ENCODE results near the gene IFITM10.
"Not testable (repeated sequence)": the region's sequence is repeated elsewhere in the genome, so short reads cannot be mapped to it uniquely, and the experiment has no call there.

IFITM10 gene

GRCh38 chr11:1778141-1778911 lies 27.9 kb upstream of the IFITM10 start:
- no peak for DNase-seq

GRCh38 chr11:1777737-1778136 lies 27.3 kb upstream of the IFITM10 start:
- DNase-seq, result no peak

GRCh38 chr11:1776944-1777715 lies 26.7 kb upstream of the IFITM10 start:
- no peak for DNase-seq

- DNase-seq, result no peak
Measured at GRCh38 chr11:1776331-1776851, 26.0 kb upstream of the IFITM10 start.

GRCh38 chr11:1774886-1775285 lies 24.5 kb upstream of the IFITM10 start:
- no peak for DNase-seq

GRCh38 chr11:1773994-1774550 lies 23.7 kb upstream of the IFITM10 start:
- no peak for DNase-seq

GRCh38 chr11:1773131-1773993 lies 23.0 kb upstream of the IFITM10 start:
- no peak for DNase-seq

GRCh38 chr11:1772270-1773130 lies 22.1 kb upstream of the IFITM10 start:
- peak in 8 of 51 donors; percentile 32 to 62 (median 50) for DNase-seq

GRCh38 chr11:1771700-1772099 lies 21.3 kb upstream of the IFITM10 start:
- peak in 1 of 51 donors; percentile 45 for DNase-seq

GRCh38 chr11:1771273-1771672 lies 20.9 kb upstream of the IFITM10 start:
- DNase-seq, result no peak

GRCh38 chr11:1770528-1770927 lies 20.1 kb upstream of the IFITM10 start:
- DNase-seq, result no peak

GRCh38 chr11:1770061-1770460 lies 19.7 kb upstream of the IFITM10 start:
- DNase-seq, result no peak

- not testable (repeated sequence) for DNase-seq
Measured at GRCh38 chr11:1769304-1769936, 19.0 kb upstream of the IFITM10 start.

- DNase-seq, result no peak
Measured at GRCh38 chr11:1768141-1768469, 17.7 kb upstream of the IFITM10 start.

GRCh38 chr11:1767399-1768140 lies 17.2 kb upstream of the IFITM10 start:
- no peak for DNase-seq

- no peak for DNase-seq
Measured at GRCh38 chr11:1766719-1767398, 16.5 kb upstream of the IFITM10 start.

GRCh38 chr11:1765871-1766718 lies 15.7 kb upstream of the IFITM10 start:
- DNase-seq, result no peak
